Cardiac muscle cell (in vitro differentiated cells and primary cell): ENCODE measurements around the gene BLOC1S6. TPM values are rescaled to one million over a fixed set of nuclear protein-coding genes. Genes with fewer than 3 reads are reported as not detected.

Experiments used
- DNase-seq, 2 donors: peaks; one replicate each; pipeline versions ENCODE4 v3.0.0 to v3.0.0-alpha.2; 2010 to 2017; ENCODE audit warnings: low read depth in 1 of 2, low spot score in 1 of 2
- H3K27ac ChIP-seq: fragments of 200-600 bp; sonication (generic); 2 replicates; pipeline ENCODE4 v1.5.1; 2016
- H3K27me3 ChIP-seq: fragments of 200-600 bp; sonication (generic); 2 replicates; pipeline ENCODE4 v1.6.0; 2016; ENCODE audit warnings: control low read depth
- H3K36me3 ChIP-seq: fragments of 200-600 bp; sonication (generic); 2 replicates; pipeline ENCODE4 v1.5.1; 2016; ENCODE audit warnings: control low read depth
- H3K4me1 ChIP-seq: fragments of 200-600 bp; sonication (generic); 2 replicates; pipeline ENCODE4 v1.8.1; 2017; ENCODE audit warnings: low read depth, mild to moderate bottlenecking, mixed run types
- H3K4me3 ChIP-seq: fragments of 200-600 bp; sonication (generic); 2 replicates; pipeline ENCODE4 v1.5.1; 2016; ENCODE audit warnings: mild to moderate bottlenecking
- H3K9me3 ChIP-seq: fragments of 200-600 bp; sonication (generic); 2 replicates; pipeline ENCODE4 v1.5.1; 2017; ENCODE audit warnings: low read depth, mild to moderate bottlenecking, control low read depth
- CTCF ChIP-seq: IDR thresholded peaks from 2 replicates; pipeline ENCODE4 v1.5.1; 2012; ENCODE audit warnings: low read depth, mild to moderate bottlenecking, low read length
- polyA plus RNA-seq: library from polyadenylated mRNA; unstranded; fragments of >200 nt; fragmentation: Nextera tagmentation; extraction: Ambion mirVana; gene quantifications from 2 replicates; pipeline ENCODE4 v1.2.1, GENCODE V29; 2016
- total RNA-seq: library from RNA; depleted of rRNA; stranded (reverse); fragments of >200 nt; gene quantifications from 2 replicates; pipeline ENCODE4 v1.2.3, GENCODE V29; 2016

The BLOC1S6 gene
- total and polyA plus RNA-seq, 2 experiments from 2014 or later: 30.4 to 44.4 TPM

- DNase-seq: no peak
- Histone ChIP-seq H3K36me3 (no peaks in the 10 kb centered on the region), H3K27ac (no peak overlapping the region), H3K4me1 (peaks cover 7% of the 10 kb centered on the region), H3K4me3 (no peak overlapping the region), H3K27me3 (no peaks in the 10 kb centered on the region), H3K9me3 (no peaks in the 10 kb centered on the region)
- TF ChIP-seq CTCF: no peak
Observed at GRCh38 chr15:45589256-45589655, 2.1 kb downstream of the BLOC1S6 start.

GRCh38 chr15:45594319-45594718 is 7.1 kb downstream of the BLOC1S6 start:
- H3K27ac ChIP-seq: no peak overlapping the region

GRCh38 chr15:45594835-45595530 is 7.8 kb downstream of the BLOC1S6 start:
- DNase-seq: no peak
- H3K27me3 ChIP-seq: no peaks in the 10 kb centered on the region
- no peaks in the 10 kb centered on the region for H3K4me1 ChIP-seq
- H3K9me3 ChIP-seq: no peaks in the 10 kb centered on the region
- no peaks in the 10 kb centered on the region for H3K36me3 ChIP-seq
- H3K27ac ChIP-seq: no peak overlapping the region
- TF ChIP-seq CTCF: no peak
- no peak overlapping the region for H3K4me3 ChIP-seq

More at GRCh38 chr15:45594319-45594718, 7.1 kb downstream of the BLOC1S6 start:
- no peak for DNase-seq
- Histone ChIP-seq H3K9me3 (no peaks in the 10 kb centered on the region), H3K27me3 (no peaks in the 10 kb centered on the region), H3K36me3 (no peaks in the 10 kb centered on the region), H3K4me3 (no peak overlapping the region), H3K4me1 (no peaks in the 10 kb centered on the region)
- TF ChIP-seq CTCF: no peak

- Histone ChIP-seq H3K27me3 (no peaks in the 10 kb centered on the region), H3K9me3 (no peaks in the 10 kb centered on the region), H3K4me1 (no peaks in the 10 kb centered on the region), H3K27ac (no peak overlapping the region), H3K4me3 (no peak overlapping the region), H3K36me3 (peaks cover 14% of the 10 kb centered on the region)
- no peak for DNase-seq
- no peak for TF ChIP-seq CTCF
Observed at GRCh38 chr15:45603881-45604280, 16.7 kb downstream of the BLOC1S6 start.

- Histone ChIP-seq H3K27me3 (no peaks in the 10 kb centered on the region), H3K27ac (no peak overlapping the region), H3K4me3 (no peak overlapping the region), H3K9me3 (no peaks in the 10 kb centered on the region), H3K36me3 (peaks cover 14% of the 10 kb centered on the region), H3K4me1 (no peaks in the 10 kb centered on the region)
- no peak for TF ChIP-seq CTCF
- DNase-seq: no peak
Observed at GRCh38 chr15:45604326-45604725, 17.1 kb downstream of the BLOC1S6 start.
